GM12891 (cell line): ENCODE results near the gene NINJ1.

ENCODE experiments used
- POLR2AphosphoS5 ChIP-seq: IDR thresholded peaks from 2 replicates; pipeline ENCODE4 v1.6.1; 2011; ENCODE audit warnings: low read depth, low read length, control low read depth
- TAF1 ChIP-seq: IDR thresholded peaks from 2 replicates; pipeline ENCODE4 v1.6.1; 2011; ENCODE audit warnings: low read depth, low read length, control low read depth

- TF ChIP-seq POLR2AphosphoS5 (no peak), TAF1 (no peak)
Measured at GRCh38 chr9:93148721-93149120, 14.7 kb upstream of the NINJ1 start.
